Astrocyte of the spinal cord (primary cell): ENCODE measurements around the gene TRIM41.
"Not testable (repeated sequence)": the region's sequence is repeated elsewhere in the genome, so short reads cannot be mapped to it uniquely, and the experiment has no call there.

Experiments used
- DNase-seq: peaks from one replicate; pipeline ENCODE4 v3.0.0; 2011; ENCODE audit warnings: low read depth, low spot score
- H3K4me3 ChIP-seq: 2 replicates; pipeline ENCODE4 v1.5.1; 2011; ENCODE audit warnings: low read depth, mild to moderate bottlenecking, low read length, moderate library complexity
- in situ Hi-C: cut with HindIII; loops from 2 replicates; pipeline ENCODE4 v1.10.0; 2017; ENCODE audit warnings: low sequenced_read_pairs
- TF ChIP-seq, protein P1 (sequence below): IDR thresholded peaks from 2 replicates; pipeline ENCODE4 v1.5.1; 2012; ENCODE audit warnings: low read depth, mild to moderate bottlenecking, low read length, inconsistent platforms

Gene TRIM41

DNA sequence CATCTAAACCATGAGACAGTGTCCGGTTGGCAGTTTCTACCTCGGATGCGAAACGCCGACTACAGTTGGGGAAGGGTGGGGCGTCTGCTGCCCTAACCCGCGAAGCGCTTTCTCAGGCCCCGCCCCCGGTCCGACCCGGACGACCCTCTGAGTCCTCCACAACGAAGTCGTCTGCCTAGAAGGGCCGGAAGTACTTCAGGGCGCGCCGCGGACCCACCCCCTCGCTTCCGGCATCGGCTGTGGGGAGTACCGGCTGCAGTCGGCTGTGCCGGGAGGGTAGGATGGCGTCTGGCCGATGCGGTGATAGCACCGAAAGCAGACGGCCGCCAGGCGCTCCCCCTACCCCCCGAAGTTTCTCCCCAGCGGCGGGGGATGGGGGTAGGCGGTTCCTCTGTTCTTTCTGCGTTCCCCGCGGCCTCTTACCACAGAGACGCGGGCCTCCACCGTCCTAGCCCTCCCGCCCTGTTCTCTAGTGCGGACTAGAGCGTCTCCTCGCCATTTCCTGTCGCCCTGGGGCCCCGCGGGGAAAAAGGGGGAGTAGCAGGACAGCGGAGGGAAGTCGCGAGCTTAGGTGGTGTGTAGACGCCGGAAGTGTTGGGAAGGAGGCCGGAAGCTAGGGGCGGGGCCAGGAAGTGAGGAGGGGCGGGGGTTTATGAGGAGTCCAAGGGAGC is at the start of gene TRIM41:
Gene TRIM41, plus strand, starts transcription at position 224 of the 671 bp plus-strand sequence. CDS start 719 bp downstream, outside the sequence.
- TF ChIP-seq, protein P1, sequence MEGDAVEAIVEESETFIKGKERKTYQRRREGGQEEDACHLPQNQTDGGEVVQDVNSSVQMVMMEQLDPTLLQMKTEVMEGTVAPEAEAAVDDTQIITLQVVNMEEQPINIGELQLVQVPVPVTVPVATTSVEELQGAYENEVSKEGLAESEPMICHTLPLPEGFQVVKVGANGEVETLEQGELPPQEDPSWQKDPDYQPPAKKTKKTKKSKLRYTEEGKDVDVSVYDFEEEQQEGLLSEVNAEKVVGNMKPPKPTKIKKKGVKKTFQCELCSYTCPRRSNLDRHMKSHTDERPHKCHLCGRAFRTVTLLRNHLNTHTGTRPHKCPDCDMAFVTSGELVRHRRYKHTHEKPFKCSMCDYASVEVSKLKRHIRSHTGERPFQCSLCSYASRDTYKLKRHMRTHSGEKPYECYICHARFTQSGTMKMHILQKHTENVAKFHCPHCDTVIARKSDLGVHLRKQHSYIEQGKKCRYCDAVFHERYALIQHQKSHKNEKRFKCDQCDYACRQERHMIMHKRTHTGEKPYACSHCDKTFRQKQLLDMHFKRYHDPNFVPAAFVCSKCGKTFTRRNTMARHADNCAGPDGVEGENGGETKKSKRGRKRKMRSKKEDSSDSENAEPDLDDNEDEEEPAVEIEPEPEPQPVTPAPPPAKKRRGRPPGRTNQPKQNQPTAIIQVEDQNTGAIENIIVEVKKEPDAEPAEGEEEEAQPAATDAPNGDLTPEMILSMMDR = peak; percentile 18
- H3K4me3 ChIP-seq = peak within 1 kb of the TSS; percentile 83
- DNase-seq = peak; percentile 99
- in situ Hi-C loops = no loop called here

DNA sequence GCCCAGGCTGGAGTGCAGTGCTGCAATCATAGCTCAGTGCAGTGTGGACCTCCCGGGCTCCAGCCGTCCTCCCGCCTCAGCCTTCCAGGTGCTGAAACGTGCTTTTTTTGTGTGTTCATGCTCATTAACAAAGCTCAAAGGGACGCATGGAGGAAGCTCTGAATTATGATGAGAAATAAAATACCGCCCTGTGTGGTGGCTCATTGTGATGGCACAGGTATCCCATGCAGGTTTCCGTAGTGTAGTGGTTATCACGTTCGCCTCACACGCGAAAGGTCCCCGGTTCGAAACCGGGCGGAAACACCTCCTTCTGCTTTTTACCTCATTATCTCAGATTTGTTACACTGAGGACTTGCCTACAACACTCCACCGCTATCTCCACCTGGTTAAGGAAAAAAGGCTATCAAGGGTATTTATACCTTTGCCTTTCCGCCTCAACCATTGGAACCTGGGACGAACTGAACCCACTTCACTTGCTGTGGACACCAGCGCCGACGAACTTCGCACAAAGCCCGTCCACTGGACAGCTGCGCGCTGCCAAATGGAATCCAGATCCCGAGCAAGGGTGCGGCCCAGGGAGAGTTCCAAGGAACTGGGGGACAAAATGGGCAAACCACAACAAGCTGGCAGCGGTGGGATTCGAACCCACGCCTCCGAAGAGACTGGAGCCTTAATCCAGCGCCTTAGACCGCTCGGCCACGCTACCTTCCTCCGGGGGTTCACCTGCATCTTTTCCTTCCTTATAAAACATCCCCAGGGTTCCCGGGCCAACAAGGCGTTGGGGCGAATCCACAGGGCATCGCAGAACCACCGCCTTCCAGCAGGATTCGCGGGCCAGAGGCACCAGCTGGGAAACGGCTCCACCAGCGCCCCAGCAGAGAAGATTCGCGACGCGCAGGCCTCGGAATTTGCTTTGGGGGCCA is 49.4 kb upstream of the TRIM41 start:
- peak overlapping the region; percentile 14 for H3K4me3 ChIP-seq
- TF ChIP-seq, protein P1 = no peak
- in situ Hi-C loops = no loop called here
- peak; percentile 67 for DNase-seq

DNA sequence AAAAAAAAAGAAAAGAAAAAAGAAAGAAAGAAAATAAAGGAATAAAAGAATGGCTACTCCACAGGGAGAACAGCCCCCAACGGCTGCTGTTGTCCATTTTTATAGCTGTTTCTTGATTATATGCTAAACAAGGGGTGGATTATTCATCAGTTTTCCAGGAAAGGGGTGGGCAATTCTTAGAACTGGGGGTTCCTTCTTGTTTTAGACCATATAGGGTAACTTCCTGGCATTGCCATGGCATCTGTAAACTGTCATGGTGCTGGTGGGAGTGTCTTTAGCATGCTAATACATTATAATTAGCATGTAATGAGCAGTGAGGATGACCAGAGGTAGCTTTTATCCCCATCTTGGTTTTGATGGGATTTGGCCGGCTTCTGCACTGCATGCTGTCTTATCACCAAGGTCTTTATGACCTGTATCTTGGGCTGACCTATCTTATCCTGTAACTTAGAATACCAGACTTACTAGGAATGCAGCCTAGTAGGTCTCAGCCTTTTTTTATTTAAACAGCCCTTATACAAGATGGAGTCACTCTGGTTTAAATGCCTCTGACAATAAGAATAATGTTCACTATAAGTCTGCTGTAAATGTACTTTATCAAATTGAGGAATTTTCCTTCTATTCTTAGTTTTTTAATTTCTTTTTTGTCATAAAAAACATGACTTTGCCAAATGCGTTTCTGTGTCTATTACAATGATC is 46.7 kb upstream of the TRIM41 start:
- H3K4me3 ChIP-seq = no peak overlapping the region
- TF ChIP-seq, protein P1 = no peak
- DNase-seq = no peak
- in situ Hi-C loops = no loop called here

DNA sequence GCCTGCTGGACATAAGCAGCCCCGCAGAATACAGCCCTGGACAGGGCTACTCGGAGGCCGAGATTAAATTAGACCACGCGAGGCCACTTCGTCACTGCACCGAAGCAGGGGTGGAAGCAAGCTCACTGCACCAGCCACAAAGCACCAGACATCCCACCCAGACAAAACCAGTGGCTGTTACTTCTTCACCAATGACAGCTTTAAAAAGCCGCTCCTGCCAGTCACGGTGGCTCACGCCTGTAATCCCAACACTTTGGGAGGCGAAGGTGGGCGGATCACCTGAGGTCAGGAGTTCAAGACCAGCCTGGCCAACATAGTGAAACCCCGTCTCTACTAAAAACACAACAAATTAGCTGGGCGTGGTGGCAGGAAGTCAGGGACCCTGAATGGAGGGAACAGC is 45.5 kb upstream of the TRIM41 start:
- H3K4me3 ChIP-seq, DNase-seq, in situ Hi-C loops: not testable (repeated sequence)

DNA sequence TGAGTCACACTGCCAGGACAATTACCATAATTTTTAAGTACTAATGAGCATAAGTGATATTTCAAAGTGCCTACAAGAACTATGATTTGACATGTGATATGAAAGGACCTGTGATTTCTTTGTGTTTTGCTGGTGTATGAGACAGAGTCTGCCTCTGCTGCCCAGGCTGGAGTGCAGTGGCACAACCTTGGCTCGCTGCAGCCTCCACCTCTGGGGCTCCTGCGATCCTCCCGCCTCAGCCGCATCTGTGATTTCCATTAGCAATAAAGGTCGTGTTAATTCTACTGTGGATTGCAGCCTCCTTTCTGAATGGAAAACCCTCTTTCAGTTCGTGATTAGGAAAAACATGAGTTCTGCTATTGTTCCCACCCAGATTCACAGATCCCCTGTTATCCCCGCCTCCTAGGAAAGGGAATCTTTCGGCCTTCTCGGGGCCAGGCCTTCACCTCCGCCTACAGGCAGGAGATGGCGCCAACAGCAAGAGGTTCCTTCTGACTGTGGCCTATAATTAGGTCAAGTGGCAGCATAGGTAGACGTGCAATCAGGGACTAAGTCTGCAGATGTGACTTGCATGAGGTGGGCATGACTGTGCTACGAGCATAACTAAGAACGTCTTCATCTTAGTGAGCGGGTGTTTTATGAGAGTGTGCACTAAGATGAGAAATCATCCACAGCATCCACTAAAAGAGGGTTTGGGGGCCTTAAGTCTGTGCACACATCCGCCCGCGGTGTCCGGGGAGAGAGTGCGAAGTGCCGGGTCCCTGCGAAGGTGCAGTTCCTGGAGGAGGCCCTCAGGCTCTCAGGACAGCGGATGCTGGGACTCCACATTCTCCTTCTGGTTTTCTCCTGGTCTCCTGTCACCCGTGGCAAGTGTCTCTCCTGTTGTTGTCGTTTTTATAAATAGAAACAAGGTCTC is 41.2 kb upstream of the TRIM41 start:
- in situ Hi-C loops = no loop called here
- TF ChIP-seq, protein P1 = peak; percentile 77
- DNase-seq = peak; percentile 70

DNA sequence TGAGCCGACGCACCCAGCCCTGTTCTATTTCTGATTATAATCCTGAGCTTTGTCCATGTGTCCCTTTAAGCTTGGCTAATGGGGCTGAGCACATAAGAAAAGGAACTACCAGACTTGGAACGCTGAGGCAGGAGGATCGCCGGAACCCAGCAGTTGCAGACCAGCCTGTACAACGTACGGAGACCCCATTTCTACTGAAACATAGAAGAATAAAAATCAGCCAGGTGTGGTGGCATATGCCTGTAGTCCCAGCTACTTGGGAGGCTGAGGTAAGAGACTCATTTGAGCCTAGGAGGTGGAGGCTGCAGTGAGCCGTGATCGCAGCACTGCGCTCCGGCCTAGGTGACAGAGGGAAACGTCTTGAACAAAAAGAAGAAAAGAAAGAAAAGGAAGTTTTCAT is 40.4 kb upstream of the TRIM41 start:
- TF ChIP-seq, protein P1 = no peak
- H3K4me3 ChIP-seq = no peak overlapping the region
- in situ Hi-C loops = no loop called here
- no peak for DNase-seq

More for the DNA sequence above, 41.2 kb upstream of the TRIM41 start:
- no peak overlapping the region for H3K4me3 ChIP-seq
